Stimulated activated CD4-positive, alpha-beta T cell treated with anti-CD3 and anti-CD28 coated beads, Interleukin-12 subunit alpha, Interleukin-12 subunit beta, amount 100 ng/mL, for 48 hours (primary cell): ENCODE data around the gene AMH.
"Not testable (repeated sequence)": the region's sequence is repeated elsewhere in the genome, so short reads cannot be mapped to it uniquely, and the experiment has no call there.

Experiments used
- DNase-seq, 3 donors: peaks; one replicate each; pipeline ENCODE4 v3.0.0-alpha.2; 2020; ENCODE audit warnings: low read depth in 2 of 3, low spot score in 1 of 3

Gene AMH

GRCh38 chr19:2269244-2270156 is 20.4 kb downstream of the AMH start:
- DNase-seq = peak; percentile 98 to 99 (median 99)

GRCh38 chr19:2270157-2270422 is 21.0 kb downstream of the AMH start:
- no peak for DNase-seq

GRCh38 chr19:2270423-2271233 is 21.5 kb downstream of the AMH start:
- peak in 2 of 3 donors; percentile 68 to 70 for DNase-seq

DNA sequence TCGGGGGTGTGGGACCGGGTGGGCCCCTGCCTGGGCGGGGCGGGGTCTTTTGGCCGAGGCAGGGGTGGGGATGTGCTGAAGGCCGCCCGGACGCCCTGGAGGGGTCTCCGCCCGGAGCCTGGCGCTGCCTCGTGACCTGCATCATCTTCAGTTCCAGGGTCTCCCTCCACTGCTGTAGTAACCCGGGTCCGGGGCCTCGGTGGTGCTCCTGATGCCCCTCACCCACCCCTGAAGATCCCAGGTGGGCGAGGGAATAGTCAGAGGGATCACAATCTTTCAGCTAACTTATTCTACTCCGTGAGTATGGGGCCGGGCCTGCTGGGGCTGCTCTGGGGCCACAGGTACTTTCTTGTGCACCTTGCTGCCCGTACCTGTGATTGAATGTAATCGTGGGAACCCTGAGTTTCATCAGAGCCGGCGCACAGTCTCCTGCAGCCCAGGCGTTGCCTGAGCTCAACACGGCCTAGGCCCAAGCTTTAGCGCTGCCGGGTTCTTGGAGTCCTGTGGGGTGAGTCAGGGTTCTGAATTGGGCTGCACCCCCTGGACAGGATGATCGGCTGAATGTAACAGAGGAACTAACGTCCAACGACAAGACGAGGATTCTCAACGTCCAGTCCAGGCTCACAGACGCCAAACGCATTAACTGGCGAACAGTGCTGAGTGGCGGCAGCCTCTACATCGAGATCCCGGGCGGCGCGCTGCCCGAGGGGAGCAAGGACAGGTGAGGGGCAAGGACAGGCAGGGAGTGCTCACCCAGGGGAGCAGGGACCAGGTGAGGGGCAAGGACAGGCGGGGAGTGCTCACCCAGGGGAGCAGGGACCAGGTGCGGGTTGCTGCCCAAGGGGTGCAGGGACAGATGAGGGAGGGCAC is 22.3 kb downstream of the AMH start:
- DNase-seq = no peak

DNA sequence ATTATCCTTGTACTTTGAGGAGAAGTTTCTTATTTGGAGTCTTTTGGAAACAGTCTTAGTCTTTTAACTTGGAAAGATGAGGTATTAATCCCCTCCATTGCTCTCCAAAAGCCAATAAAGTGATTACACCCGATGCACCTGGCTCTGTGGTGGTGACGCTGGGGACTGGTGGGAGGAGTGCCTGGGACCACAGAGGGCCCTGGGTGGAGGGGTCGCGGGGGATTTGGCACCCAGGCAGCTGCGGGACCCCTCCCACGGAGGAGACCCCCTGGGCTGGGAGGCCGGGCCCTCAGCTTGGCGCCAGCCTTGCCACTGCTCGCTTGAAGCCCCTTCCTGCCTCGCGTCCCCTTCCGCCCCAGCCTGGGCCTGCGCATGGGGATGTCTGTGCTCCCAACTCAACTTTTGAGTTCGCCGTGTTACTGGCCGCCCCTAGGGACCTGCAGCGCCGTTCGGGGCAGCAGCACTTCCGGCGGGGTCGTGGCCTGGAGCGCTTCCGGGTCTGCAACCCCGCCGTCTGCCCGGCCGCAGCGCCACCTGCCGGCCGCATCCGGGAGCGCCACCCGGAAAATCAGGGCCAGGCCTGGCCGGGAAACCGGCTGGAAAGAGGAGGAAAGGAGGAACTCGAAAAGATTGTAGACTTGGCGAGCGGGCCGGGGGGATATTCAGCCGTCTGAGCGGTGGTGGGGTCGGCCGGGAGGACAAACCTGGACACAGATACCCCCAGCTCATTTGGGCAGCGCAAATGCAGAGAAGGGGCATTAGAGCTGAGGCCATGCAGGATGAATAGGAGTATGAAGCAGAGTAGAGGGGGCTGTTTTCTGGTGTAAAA is 24.4 kb downstream of the AMH start:
- DNase-seq = peak; percentile 62 to 75 (median 72)

- no peak for DNase-seq
Measured at GRCh38 chr19:2274185-2274711, 25.1 kb downstream of the AMH start.

GRCh38 chr19:2274931-2275535 is 25.9 kb downstream of the AMH start:
- no peak for DNase-seq

GRCh38 chr19:2275588-2276428 is 26.7 kb downstream of the AMH start:
- no peak for DNase-seq

DNA sequence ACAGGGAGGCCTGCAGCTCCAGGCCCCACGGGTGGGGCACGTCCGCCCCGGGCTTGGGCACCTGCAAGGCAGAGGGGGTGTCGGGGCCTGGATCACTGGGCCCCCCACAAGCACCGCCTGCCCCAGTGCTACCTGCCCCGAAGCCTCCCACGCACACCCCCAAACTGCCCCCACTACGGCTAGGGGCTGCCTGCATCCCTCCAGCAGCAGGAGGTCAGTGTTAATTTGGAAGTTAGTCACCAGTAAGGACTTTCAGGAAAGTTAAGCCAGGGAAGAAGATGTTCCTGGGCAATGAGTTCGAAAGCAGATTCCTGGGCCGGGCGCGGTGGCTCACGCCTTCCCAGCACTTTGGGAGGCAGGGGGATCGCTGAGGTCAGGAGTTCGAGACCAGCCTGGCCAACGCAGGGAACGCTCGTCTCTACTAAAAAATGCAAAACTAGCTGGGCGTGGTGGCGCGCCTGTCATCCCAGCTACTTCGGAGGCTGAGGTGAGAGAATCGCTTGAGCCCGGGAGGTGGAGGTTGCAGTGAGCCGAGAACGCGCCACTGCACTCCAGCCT is 27.4 kb downstream of the AMH start:
- DNase-seq = no peak

DNA sequence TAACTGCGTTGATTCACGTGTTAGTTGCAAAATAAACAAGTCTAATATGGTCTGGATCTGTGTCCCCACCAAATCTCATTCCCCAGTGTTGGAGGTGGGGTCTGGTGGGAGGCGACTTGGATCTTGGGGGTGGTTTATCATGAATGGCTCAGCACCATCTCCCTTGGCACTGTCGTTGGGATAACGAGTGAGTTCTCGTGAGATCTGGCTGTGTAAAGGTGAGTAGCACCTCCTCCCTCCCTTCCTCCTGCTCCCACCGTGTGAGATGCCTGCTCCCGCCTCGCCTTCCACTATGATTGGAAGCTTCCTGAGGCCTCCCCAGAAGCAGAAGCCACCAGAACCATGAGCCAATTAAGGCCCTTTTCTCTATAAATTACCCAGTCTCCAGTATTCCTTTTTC is 28.0 kb downstream of the AMH start:
- no peak for DNase-seq

DNA sequence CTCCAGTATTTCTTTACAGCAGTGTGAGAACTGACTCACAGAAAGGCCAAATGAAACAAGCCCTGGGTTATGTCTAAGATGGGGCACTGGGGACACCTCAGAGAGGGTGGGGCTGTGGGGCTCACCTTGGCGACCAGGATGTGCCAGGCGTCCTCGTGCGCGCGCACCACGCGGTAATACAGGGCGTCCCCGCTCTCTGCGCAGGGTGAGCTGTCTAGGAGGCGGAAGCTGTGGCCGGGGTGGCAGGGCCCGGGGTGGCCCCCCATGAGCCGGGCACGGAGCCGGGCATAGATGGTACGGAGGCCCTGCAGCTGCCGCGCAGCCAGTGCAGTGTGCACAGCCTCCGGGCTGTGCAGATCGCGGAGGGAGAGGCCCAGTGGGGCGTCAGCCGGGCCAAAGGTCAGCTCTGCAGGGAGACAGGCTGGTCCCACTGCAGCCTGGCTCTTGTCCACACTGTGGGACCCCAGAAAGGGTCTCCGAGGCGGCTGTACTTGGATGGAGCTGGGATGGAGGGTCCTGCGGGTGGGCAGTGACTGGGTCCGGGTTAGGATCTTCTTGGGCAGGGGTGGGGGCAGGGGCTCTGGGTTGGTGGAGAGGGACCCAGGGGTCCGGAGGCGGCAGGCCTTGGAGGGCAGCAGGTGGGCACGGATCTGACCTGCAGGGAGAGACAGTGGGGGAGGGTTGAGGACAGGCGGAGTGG is 29.5 kb downstream of the AMH start:
- no peak for DNase-seq

- no peak for DNase-seq
Measured at GRCh38 chr19:2280633-2281264, 31.6 kb downstream of the AMH start.

GRCh38 chr19:2281265-2282061 is 32.3 kb downstream of the AMH start:
- DNase-seq = not testable (repeated sequence)

GRCh38 chr19:2282062-2282861 is 33.1 kb downstream of the AMH start, which contains the start of gene PEAK3:
PEAK3 (minus strand) TSS chr19:2282175; CDS start chr19:2280931, 1,244 bp downstream.
- no peak for DNase-seq

- no peak for DNase-seq
Measured at GRCh38 chr19:2282862-2283237, 33.7 kb downstream of the AMH start.
